Esophagus muscularis mucosa (tissue), 4 donors: ENCODE data around the gene ARHGAP6. TPM values are rescaled to one million over a fixed set of nuclear protein-coding genes. Genes with fewer than 3 reads are reported as not detected.

ENCODE experiments used
- DNase-seq: peaks from one replicate; pipeline ENCODE4 v3.0.0-alpha.2; 2017; ENCODE audit errors: extremely low spot score
- H3K27ac ChIP-seq, 4 donors: fragments of 200-600 bp; sonication (generic); replicated peaks in 1 of 4; 1 replicate in 3 of 4; 2 replicates in 1 of 4; pipeline ENCODE4 v1.5.1; 2016 to 2019; ENCODE audit warnings: mild to moderate bottlenecking in 1 of 4
- H3K27me3 ChIP-seq, 4 donors: fragments of 200-600 bp; sonication (generic); one replicate each; pipeline versions ENCODE4 v1.5.1 to v1.6.0; 2016 to 2019
- H3K36me3 ChIP-seq, 4 donors: fragments of 200-600 bp; sonication (generic); one replicate each; pipeline ENCODE4 v1.5.1; 2016 to 2019
- H3K4me1 ChIP-seq, 4 donors: fragments of 200-600 bp; sonication (generic); one replicate each; pipeline ENCODE4 v1.5.1; 2016 to 2019
- H3K4me3 ChIP-seq, 4 donors: fragments of 200-600 bp; sonication (generic); 1 replicate in 2 of 4; 2 replicates in 2 of 4; pipeline ENCODE4 v1.5.1; 2016 to 2019; ENCODE audit warnings: mild to moderate bottlenecking in 4 of 4, moderate library complexity in 1 of 4
- H3K9me3 ChIP-seq, 4 donors: fragments of 200-600 bp; sonication (generic); 1 replicate in 3 of 4; 2 replicates in 1 of 4; pipeline ENCODE4 v1.5.1; 2016 to 2019
- CTCF ChIP-seq, 3 experiments: fragments of 200-600 bp in 2 of 3; fragments of 450-650 bp in 1 of 3; sonication (generic) in 2 of 3; IDR thresholded peaks; one replicate each; pipeline ENCODE4 v1.5.1; 2017 to 2019; ENCODE audit warnings: antibody characterized with exemption in 3 of 3, mild to moderate bottlenecking in 2 of 3, moderate library complexity in 1 of 3
- EP300 ChIP-seq: sonication (generic); formaldehyde crosslinking; IDR thresholded peaks from one replicate; pipeline ENCODE4 v1.6.1; 2017; ENCODE audit warnings: antibody characterized with exemption
- POLR2A ChIP-seq: fragments of 450-650 bp; IDR thresholded peaks from one replicate; pipeline ENCODE4 v1.6.1; 2017; ENCODE audit warnings: antibody characterized with exemption, moderate library complexity, mild to moderate bottlenecking, low read depth
- POLR2AphosphoS5 ChIP-seq, 2 donors: sonication (generic); formaldehyde crosslinking; IDR thresholded peaks; one replicate each; pipeline ENCODE4 v1.6.1; 2017; ENCODE audit warnings: antibody characterized with exemption in 2 of 2
- WGBS: methylation state at CpG from one replicate; pipeline ENCODE4 v1.1.5; 2018; 5-methylcytosine and 5-hydroxymethylcytosine counted together
- intact Hi-C: fragments of 100-400 bp; cut with DNase I; formaldehyde crosslinking; loops from one replicate; pipeline ENCODE4 v1.15.1; 2023
- total RNA-seq, 4 donors: library from RNA; depleted of rRNA; stranded (reverse); fragments of >200 nt; gene quantifications; one replicate each; pipeline versions ENCODE4 v1.1.0 to v1.2.1, GENCODE V29; 2016

Gene ARHGAP6
- total RNA-seq, 4 donors from 2014 or later = 25.2 to 44.8 (median 30.6) TPM

- 82% methylated on average over 3 of the region's 3 CpGs for WGBS
- intact Hi-C loops = no loop called here
- TF ChIP-seq POLR2AphosphoS5 (IDR thresholded peaks at IDR 0.05) (no peak), CTCF (IDR thresholded peaks at IDR 0.05) (no peak), EP300 (no peak), POLR2A (no peak)
- no peak for DNase-seq
- H3K36me3 ChIP-seq = no peaks in the 10 kb centered on the region
- no peak overlapping the region for H3K27ac ChIP-seq
- no peaks in the 10 kb centered on the region for H3K4me1 ChIP-seq
- H3K9me3 ChIP-seq = no peaks in the 10 kb centered on the region
- no peaks in the 10 kb centered on the region for H3K27me3 ChIP-seq
- no peak overlapping the region for H3K4me3 ChIP-seq
Observed at GRCh38 chrX:11187001-11187400, 478.7 kb downstream of the ARHGAP6 start.

GRCh38 chrX:11185861-11186260 lies 479.9 kb downstream of the ARHGAP6 start:
- DNase-seq = no peak
- Histone ChIP-seq H3K36me3 (no peaks in the 10 kb centered on the region), H3K27ac (no peak overlapping the region), H3K4me3 (no peak overlapping the region), H3K4me1 (no peaks in the 10 kb centered on the region), H3K27me3 (no peaks in the 10 kb centered on the region), H3K9me3 (no peaks in the 10 kb centered on the region)
- intact Hi-C loops = no loop called here
- TF ChIP-seq EP300 (no peak), POLR2A (no peak), POLR2AphosphoS5 (IDR thresholded peaks at IDR 0.05) (no peak), CTCF (IDR thresholded peaks at IDR 0.05) (no peak)

GRCh38 chrX:11180571-11180970 lies 485.1 kb downstream of the ARHGAP6 start:
- Histone ChIP-seq H3K27ac (no peak overlapping the region), H3K4me1 (no peaks in the 10 kb centered on the region), H3K27me3 (no peaks in the 10 kb centered on the region), H3K4me3 (no peak overlapping the region), H3K9me3 (no peaks in the 10 kb centered on the region), H3K36me3 (peaks cover 3 to 16% (median 8%) of the 10 kb centered on the region in 4 donors)
- 71% methylated on average over 5 of the region's 5 CpGs for WGBS
- no peak for DNase-seq
- no peak for TF ChIP-seq EP300
- TF ChIP-seq POLR2A = no peak
- TF ChIP-seq CTCF (IDR thresholded peaks at IDR 0.05) = no peak
- TF ChIP-seq POLR2AphosphoS5 (IDR thresholded peaks at IDR 0.05) = no peak
- intact Hi-C loops = no loop called here

GRCh38 chrX:11172415-11172814 lies 493.3 kb downstream of the ARHGAP6 start:
- no peak for TF ChIP-seq CTCF (IDR thresholded peaks at IDR 0.05)
- no peak for TF ChIP-seq POLR2AphosphoS5 (IDR thresholded peaks at IDR 0.05)
- no peak for TF ChIP-seq EP300
- TF ChIP-seq POLR2A = no peak
- Histone ChIP-seq H3K27ac (no peak overlapping the region), H3K27me3 (no peaks in the 10 kb centered on the region), H3K4me1 (no peaks in the 10 kb centered on the region), H3K9me3 (no peaks in the 10 kb centered on the region), H3K4me3 (no peak overlapping the region), H3K36me3 (peaks cover 0 to 16% (median 3%) of the 10 kb centered on the region in 4 donors)
- intact Hi-C loops = no loop called here
- DNase-seq = no peak
- WGBS = 74% methylated on average over 4 of the region's 4 CpGs

GRCh38 chrX:11171956-11172355 lies 493.8 kb downstream of the ARHGAP6 start:
- Histone ChIP-seq H3K9me3 (no peaks in the 10 kb centered on the region), H3K36me3 (peaks cover 0 to 12% (median 3%) of the 10 kb centered on the region in 4 donors), H3K27me3 (no peaks in the 10 kb centered on the region), H3K27ac (peak overlapping the region in 1 of 4 donors; percentile 14), H3K4me1 (no peaks in the 10 kb centered on the region), H3K4me3 (no peak overlapping the region)
- WGBS = 67% methylated on average over 4 of the region's 4 CpGs
- no peak for DNase-seq
- TF ChIP-seq CTCF (IDR thresholded peaks at IDR 0.05) (no peak), EP300 (no peak), POLR2A (no peak), POLR2AphosphoS5 (IDR thresholded peaks at IDR 0.05) (no peak)
- intact Hi-C loops = no loop called here
